ENCODE results near the gene SNRNP35. TPM values are rescaled to one million over a fixed set of nuclear protein-coding genes. Genes with fewer than 3 reads are reported as not detected.

The SNRNP35 gene
- total RNA-seq, 3 donors from 2014 or later (not counting 1 experiment from before 2014, with no cell fraction given): 25.6 to 34.8 (median 28.7) TPM

- H3K36me3 ChIP-seq (ENCODE audit: control insufficient read depth, insufficient read depth, low read length): peaks cover 10% of the 10 kb centered on the region
- 94% methylated on average over 5 of the region's 6 CpGs for WGBS (ENCODE audit: insufficient coverage)
- intact Hi-C loops (cut with micrococcal nuclease): no loop called here
- DNase-seq: no peak
- Mint-ChIP-seq H3K36me3 (no peaks in the 10 kb centered on the region), H3K9me3 (no peaks in the 10 kb centered on the region), H3K4me3 (peak overlapping the region; percentile 17), H3K27ac (peak overlapping the region; percentile 22 to 82), H3K27me3 (ENCODE audit: low read depth in 2 of 2) (no peaks in the 10 kb centered on the region), H3K4me1 (peaks cover 38 to 50% of the 10 kb centered on the region in 2 donors)
- no peaks in the 10 kb centered on the region for H3K9me3 ChIP-seq (ENCODE audit: control insufficient read depth, insufficient read depth, low read length)
- no peaks in the 10 kb centered on the region for H3K27me3 ChIP-seq (ENCODE audit: control insufficient read depth, insufficient read depth, low read length)
- no peak overlapping the region for H3K4me3 ChIP-seq (ENCODE audit: low read length)
- no peak for ATAC-seq
- peak overlapping the region; percentile 13 for H3K27ac ChIP-seq (ENCODE audit: low read length)
- peaks cover 42% of the 10 kb centered on the region for H3K4me1 ChIP-seq (ENCODE audit: control insufficient read depth, insufficient read depth, low read length)
- TF ChIP-seq, protein P1, sequence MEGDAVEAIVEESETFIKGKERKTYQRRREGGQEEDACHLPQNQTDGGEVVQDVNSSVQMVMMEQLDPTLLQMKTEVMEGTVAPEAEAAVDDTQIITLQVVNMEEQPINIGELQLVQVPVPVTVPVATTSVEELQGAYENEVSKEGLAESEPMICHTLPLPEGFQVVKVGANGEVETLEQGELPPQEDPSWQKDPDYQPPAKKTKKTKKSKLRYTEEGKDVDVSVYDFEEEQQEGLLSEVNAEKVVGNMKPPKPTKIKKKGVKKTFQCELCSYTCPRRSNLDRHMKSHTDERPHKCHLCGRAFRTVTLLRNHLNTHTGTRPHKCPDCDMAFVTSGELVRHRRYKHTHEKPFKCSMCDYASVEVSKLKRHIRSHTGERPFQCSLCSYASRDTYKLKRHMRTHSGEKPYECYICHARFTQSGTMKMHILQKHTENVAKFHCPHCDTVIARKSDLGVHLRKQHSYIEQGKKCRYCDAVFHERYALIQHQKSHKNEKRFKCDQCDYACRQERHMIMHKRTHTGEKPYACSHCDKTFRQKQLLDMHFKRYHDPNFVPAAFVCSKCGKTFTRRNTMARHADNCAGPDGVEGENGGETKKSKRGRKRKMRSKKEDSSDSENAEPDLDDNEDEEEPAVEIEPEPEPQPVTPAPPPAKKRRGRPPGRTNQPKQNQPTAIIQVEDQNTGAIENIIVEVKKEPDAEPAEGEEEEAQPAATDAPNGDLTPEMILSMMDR (IDR thresholded peaks at IDR 0.05): no peak
Measured at GRCh38 chr12:123433615-123434014, 24.3 kb upstream of the SNRNP35 start.

DNA sequence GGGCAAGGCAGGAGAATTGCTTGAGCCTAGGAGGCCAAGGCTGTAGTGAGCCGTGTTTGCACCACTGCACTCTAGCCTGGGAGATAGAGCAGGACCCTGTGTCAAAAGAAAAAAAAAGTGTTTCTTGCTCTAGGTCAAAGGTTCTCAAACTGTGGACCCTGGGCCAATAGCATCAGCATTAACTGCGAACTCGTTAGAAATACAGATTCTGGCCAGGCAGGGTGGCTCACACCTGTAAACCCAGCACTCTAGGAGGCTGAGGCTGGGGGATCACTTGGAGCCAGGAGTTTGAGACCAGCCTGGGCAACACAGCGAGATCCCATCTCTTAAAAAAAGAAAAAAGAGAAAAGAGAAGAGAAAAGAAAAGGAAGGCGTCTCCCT, 22.3 kb upstream of the SNRNP35 start:
- Histone ChIP-seq H3K4me1 (ENCODE audit: control insufficient read depth, insufficient read depth, low read length) (peaks cover 42% of the 10 kb centered on the region), H3K27me3 (ENCODE audit: control insufficient read depth, insufficient read depth, low read length) (no peaks in the 10 kb centered on the region), H3K27ac (ENCODE audit: low read length) (peak overlapping the region; percentile 84), H3K9me3 (ENCODE audit: control insufficient read depth, insufficient read depth, low read length) (no peaks in the 10 kb centered on the region), H3K4me3 (ENCODE audit: low read length) (peak overlapping the region; percentile 90), H3K36me3 (ENCODE audit: control insufficient read depth, insufficient read depth, low read length) (peaks cover under 1% of the 10 kb centered on the region)
- TF ChIP-seq, protein P1 (IDR thresholded peaks at IDR 0.05): no peak
- intact Hi-C loops (cut with micrococcal nuclease): loop anchor here (1.0 kb wide), 1 partner anchor 47 kb away; no protein-coding TSS in a partner anchor
- Mint-ChIP-seq H3K9me3 (no peaks in the 10 kb centered on the region), H3K36me3 (no peaks in the 10 kb centered on the region), H3K4me3 (peak overlapping the region; percentile 96), H3K4me1 (peaks cover 38 to 50% of the 10 kb centered on the region in 2 donors), H3K27ac (peak overlapping the region; percentile 85 to 96), H3K27me3 (ENCODE audit: low read depth in 2 of 2) (no peaks in the 10 kb centered on the region)
- WGBS (ENCODE audit: insufficient coverage): 39% methylated on average over 5 of the region's 5 CpGs
- no peak for ATAC-seq
- DNase-seq: no peak

GRCh38 chr12:123436017-123436964, 21.6 kb upstream of the SNRNP35 start, which contains the start of gene RILPL2:
RILPL2 (minus strand) TSS chr12:123436684; CDS start chr12:123436420, 264 bp downstream.
- intact Hi-C loops (cut with micrococcal nuclease): loop anchor here (1.0 kb wide), 1 partner anchor 48 kb away; no protein-coding TSS in a partner anchor
- peak within 1 kb of the TSS; percentile 85 to 96 for H3K27ac Mint-ChIP-seq
- no peaks in the 10 kb centered on the region for H3K9me3 Mint-ChIP-seq
- DNase-seq: peak; percentile 83 to 95
- under 1% methylated on average over 69 of the region's 69 CpGs for WGBS (ENCODE audit: insufficient coverage)
- TF ChIP-seq, protein P1 (IDR thresholded peaks at IDR 0.05): no peak
- H3K27me3 Mint-ChIP-seq (ENCODE audit: low read depth in 2 of 2): no peaks in the 10 kb centered on the region
- H3K36me3 ChIP-seq (ENCODE audit: control insufficient read depth, insufficient read depth, low read length): no peaks in the 10 kb centered on the region
- peak; percentile 88 to 91 (median 89) for ATAC-seq
- H3K27me3 ChIP-seq (ENCODE audit: control insufficient read depth, insufficient read depth, low read length): no peaks in the 10 kb centered on the region
- peaks cover 42% of the 10 kb centered on the region for H3K4me1 ChIP-seq (ENCODE audit: control insufficient read depth, insufficient read depth, low read length)
- peak within 1 kb of the TSS; percentile 96 for H3K4me3 Mint-ChIP-seq
- peak within 1 kb of the TSS; percentile 90 for H3K4me3 ChIP-seq (ENCODE audit: low read length)
- H3K36me3 Mint-ChIP-seq: no peaks in the 10 kb centered on the region
- H3K27ac ChIP-seq (ENCODE audit: low read length): peak within 1 kb of the TSS; percentile 84
- peaks cover 38 to 50% of the 10 kb centered on the region in 2 donors for H3K4me1 Mint-ChIP-seq
- H3K9me3 ChIP-seq (ENCODE audit: control insufficient read depth, insufficient read depth, low read length): no peaks in the 10 kb centered on the region
